Medulla oblongata (tissue), 1 donor: ENCODE data around the gene GCM1.
A peak's percentile ranks its signal among the peaks of the same experiment; 100 is the strongest.
"Not testable (repeated sequence)": the region's sequence is repeated elsewhere in the genome, so short reads cannot be mapped to it uniquely, and the experiment has no call there.

Experiments used
- DNase-seq: peaks from one replicate; pipeline ENCODE4 v3.0.0-alpha.2; 2015; ENCODE audit errors: extremely low spot score

GCM1 gene, protein sequence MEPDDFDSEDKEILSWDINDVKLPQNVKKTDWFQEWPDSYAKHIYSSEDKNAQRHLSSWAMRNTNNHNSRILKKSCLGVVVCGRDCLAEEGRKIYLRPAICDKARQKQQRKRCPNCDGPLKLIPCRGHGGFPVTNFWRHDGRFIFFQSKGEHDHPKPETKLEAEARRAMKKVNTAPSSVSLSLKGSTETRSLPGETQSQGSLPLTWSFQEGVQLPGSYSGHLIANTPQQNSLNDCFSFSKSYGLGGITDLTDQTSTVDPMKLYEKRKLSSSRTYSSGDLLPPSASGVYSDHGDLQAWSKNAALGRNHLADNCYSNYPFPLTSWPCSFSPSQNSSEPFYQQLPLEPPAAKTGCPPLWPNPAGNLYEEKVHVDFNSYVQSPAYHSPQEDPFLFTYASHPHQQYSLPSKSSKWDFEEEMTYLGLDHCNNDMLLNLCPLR

GRCh38 chr6:53148684-53149083, at the start of gene GCM1:
Gene GCM1, minus strand, starts transcription at chr6:53148841. Its CDS starts 3,209 bp downstream, at chr6:53145632.
- DNase-seq, result no peak

DNA sequence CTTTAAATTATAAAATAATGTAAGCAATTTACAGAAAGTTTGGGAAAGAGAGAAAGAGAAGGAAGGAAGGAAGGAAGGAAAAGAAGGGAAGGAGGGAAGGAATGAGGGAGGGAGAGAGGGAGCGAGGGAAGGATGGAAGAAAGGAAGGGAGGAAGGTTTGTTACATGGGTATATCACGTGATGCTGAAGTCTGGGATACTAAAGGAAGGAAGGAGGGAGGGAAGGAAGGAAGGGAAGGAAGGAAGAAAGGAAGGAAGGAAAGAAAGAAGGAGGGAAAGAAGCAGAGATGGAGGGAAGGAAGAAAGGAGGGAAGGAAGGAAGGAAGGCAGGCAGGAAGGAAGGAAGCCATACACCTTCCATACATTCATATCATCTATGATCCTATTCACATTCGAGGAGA, 48.9 kb upstream of the GCM1 start:
- no peak for DNase-seq

DNA sequence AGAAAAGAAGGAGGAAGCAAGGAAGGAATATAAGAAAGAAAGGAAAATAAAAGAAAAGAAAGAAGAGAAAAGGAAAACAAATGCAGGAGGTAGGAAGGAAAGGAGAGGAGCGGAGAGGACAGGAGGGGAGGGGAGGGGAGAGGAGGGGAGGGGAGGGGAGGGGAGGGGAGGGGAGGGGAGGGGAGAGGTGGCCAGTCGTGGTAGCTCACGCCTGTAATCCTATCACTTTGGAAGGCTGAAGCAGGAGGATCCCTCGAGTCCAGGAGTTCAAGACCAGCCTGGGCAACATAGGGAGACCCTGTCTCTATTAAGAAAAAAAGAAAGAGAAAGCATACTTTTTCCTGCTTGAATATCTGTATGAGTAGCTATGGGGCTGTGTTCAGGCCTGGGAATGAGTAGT, 46.4 kb upstream of the GCM1 start:
- DNase-seq, result no peak

GRCh38 chr6:53192682-53193188, 44.1 kb upstream of the GCM1 start:
- DNase-seq, result no peak

DNA sequence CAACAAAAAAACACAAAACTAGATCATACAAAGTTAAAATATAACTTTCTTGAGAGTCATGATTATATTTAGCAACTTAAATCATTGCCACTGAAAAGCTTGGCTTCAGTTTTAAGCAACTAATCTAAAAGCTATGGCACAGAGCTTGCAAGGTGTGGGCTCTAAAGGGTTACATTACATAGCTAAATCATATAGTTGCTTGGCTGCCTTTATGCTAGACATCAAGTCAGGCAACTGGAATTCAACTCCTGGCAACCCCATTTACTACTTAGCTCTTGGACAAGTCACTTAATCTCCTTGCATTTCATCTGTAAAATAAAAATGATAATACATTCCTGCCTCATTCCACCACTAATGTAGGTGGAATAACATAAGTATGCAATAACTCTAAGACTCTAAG, 40.9 kb upstream of the GCM1 start:
- DNase-seq, result no peak

DNA sequence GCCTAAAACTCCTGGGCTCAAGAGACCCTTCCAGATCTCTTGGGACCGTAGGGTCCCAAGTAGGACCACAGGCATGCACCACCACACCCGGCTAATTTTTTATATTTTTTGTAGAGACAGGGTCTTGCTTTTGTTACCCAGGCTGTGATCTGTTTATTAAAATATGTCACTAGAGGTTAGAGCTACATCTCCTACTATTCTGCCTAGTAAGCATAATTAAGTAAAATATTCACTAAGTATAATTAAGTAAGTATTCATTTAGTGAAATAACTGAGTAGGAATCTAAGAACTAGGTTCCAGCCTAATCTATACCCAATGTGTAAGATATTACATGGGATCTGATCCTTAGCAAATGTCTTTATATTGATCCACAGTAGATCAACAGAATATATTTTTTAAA, 40.2 kb upstream of the GCM1 start:
- no peak for DNase-seq

DNA sequence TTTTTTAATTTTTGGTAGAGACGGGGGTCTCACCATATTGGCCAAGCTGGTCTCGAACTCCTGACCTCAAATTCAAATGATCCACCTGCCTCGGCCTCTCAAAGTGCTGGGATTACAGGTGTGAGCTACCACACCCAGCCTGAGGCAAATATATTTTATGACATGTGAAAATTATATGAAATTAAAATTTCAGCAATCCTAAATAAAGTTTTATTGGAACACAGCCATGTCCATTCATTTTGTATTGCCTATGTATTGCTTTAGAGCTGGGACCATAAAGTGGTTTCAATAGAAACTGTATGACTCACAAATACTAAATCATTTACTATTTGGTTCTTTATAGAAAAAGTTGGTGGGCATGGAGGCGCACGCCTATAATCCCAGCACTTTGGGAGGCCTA, 32.0 kb upstream of the GCM1 start:
- no peak for DNase-seq

DNA sequence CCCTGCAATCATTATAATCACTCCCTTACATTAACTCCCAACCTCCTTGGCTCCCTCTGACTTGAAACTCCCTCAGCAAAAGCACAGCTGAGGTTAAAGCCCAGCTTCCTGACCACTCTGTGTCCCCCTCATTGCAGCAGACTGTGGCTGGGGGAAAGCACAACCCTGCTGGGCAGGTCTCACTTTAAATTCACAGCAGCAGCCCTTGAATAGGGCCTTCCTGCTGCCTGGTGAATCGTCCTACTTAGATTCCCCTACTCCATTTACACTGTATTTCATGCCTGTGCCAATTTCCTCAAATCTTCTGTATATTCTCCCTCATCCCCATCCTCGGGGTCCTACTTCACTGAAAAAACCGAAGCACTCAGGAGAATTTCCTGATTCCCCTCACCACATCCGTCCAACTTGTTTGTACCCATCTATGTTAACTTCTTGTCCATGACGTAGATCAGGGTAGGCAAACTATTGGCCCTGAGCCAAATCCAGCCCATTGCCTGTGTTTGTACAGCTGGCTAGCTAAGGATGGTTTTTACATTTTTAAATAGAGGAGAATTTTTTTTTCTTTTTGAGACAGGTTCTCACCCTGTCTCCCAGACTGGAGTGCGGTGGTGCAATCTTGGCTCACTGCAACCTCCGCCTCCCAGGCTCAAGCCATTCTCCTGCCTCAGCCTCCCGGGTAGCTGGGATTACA, 31.5 kb upstream of the GCM1 start:
- no peak for DNase-seq

DNA sequence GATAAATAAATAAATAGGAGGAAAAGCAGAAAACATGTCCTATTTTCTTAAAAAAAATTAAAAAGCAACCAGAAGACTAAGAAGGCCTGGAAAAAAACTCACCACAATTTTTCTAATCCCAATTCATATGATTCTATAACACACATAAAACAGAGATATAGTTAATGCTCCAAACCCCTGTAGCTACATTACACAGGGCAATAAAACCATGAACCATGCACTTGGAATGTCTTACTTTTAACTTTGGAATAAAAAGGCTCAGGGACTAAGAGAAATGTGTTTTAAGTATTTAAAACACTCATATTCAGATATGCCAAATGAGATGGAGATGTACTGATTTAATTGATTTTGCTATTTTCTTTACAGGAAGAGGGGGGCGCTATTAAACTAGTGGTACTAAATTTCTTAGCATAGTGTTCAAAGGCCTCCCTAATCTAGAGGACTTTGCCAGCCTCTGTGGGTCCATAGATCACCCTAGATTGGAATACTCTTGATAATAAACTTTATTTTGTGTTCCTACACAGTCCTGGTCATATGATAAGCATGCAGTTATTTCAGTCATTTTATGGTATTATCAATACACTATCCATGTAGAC, 30.3 kb upstream of the GCM1 start:
- no peak for DNase-seq

- DNase-seq, result no peak
Observed at GRCh38 chr6:53175027-53175426, 26.4 kb upstream of the GCM1 start.

- DNase-seq, result no peak
Observed at GRCh38 chr6:53172468-53172803, 23.8 kb upstream of the GCM1 start.

GRCh38 chr6:53171605-53172467, 23.2 kb upstream of the GCM1 start:
- DNase-seq, result peak; percentile 91

GRCh38 chr6:53168516-53169267, 20.1 kb upstream of the GCM1 start:
- DNase-seq, result no peak

DNA sequence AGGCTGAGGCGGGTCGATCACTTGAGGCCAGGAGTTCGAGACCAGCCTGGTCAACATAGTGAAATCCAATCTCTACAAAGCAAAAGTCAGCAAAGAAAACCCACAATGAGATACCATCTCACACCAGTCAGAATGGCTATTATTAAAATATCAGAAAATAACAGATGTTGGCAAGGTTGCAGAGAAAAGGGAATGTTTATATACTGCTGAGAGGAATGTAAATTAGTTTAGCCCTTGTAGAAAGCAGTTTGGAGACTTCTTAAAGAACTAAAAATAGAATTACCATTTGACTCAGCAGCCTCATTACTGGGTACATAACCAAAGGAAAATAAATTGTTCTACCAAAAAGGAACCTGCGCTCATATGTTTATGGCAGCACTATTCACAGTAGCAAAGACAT, 16.7 kb upstream of the GCM1 start:
- no peak for DNase-seq

- no peak for DNase-seq
Observed at GRCh38 chr6:53162606-53163005, 14.0 kb upstream of the GCM1 start.

- DNase-seq, result no peak
Observed at GRCh38 chr6:53161481-53162009, 12.9 kb upstream of the GCM1 start.

- DNase-seq, result no peak
Observed at GRCh38 chr6:53159558-53159957, 10.9 kb upstream of the GCM1 start.

GRCh38 chr6:53158076-53158475, 9.4 kb upstream of the GCM1 start:
- not testable (repeated sequence) for DNase-seq

GRCh38 chr6:53155279-53155678, 6.6 kb upstream of the GCM1 start:
- DNase-seq, result not testable (repeated sequence)

DNA sequence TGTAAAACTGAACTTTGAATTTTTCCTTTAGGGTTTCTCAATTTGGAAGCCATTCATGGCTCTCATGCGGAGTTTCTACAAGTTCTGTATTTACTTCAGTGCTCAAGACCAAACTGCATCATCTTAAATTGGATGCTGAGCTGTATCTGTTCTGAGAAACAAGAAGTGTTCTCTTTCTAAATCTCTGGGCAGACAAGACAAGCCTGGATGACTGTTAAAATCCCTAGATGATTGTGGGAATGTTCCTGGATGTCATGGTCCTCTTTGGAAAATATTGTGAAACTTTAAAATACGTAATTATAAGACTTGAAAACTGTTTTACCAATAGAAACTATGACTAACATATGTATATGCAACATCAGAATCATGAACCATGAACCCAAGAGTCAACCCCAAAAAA, 6.2 kb upstream of the GCM1 start:
- DNase-seq, result no peak

DNA sequence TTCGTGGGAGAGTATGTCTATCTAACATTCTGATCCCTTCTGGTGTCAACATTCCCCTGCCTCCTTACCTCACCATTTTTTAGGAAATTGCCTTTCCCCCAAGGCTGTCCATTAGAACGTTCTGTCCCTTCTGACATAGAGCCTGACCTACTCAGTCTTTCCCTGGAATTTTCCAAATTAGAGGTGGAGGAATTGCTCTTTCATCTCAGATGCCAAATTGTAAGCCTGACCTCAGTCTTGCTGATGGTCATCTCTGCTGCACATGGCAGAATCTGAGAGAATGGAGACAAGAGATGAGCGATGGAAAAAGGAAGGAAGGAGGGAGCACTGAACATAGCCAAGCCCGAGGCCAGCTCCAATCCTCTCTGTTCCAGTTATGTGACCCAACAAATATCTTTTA, 5.4 kb upstream of the GCM1 start:
- no peak for DNase-seq
